Mucosa of stomach (tissue), 1 donor: ENCODE measurements around the gene CAGE1.
A peak's percentile ranks its signal among the peaks of the same experiment; 100 is the strongest.
"Not testable (repeated sequence)": the region's sequence is repeated elsewhere in the genome, so short reads cannot be mapped to it uniquely, and the experiment has no call there.

Source experiments
- H3K27me3 ChIP-seq: one replicate; pipeline ENCODE4 v1.7.0; 2013; ENCODE audit warnings: mild to moderate bottlenecking, low read length; ENCODE audit not compliant: control insufficient read depth, insufficient read depth
- H3K36me3 ChIP-seq: one replicate; pipeline ENCODE4 v1.7.0; 2013; ENCODE audit warnings: low read length; ENCODE audit not compliant: control insufficient read depth, insufficient read depth
- H3K4me1 ChIP-seq: one replicate; pipeline ENCODE4 v1.7.0; 2013; ENCODE audit warnings: mild to moderate bottlenecking, low read length; ENCODE audit not compliant: control insufficient read depth, insufficient read depth
- H3K4me3 ChIP-seq: one replicate; pipeline ENCODE4 v1.7.0; 2013; ENCODE audit warnings: low read length
- H3K9ac ChIP-seq: one replicate; pipeline ENCODE4 v1.7.0; 2013; ENCODE audit warnings: mild to moderate bottlenecking, low read length, moderate library complexity
- H3K9me3 ChIP-seq: one replicate; pipeline ENCODE4 v1.7.0; 2013; ENCODE audit warnings: mild to moderate bottlenecking, low read length, moderate library complexity; ENCODE audit not compliant: control insufficient read depth
- donor health status: Pancreatic carcinoma.

CAGE1 gene

DNA sequence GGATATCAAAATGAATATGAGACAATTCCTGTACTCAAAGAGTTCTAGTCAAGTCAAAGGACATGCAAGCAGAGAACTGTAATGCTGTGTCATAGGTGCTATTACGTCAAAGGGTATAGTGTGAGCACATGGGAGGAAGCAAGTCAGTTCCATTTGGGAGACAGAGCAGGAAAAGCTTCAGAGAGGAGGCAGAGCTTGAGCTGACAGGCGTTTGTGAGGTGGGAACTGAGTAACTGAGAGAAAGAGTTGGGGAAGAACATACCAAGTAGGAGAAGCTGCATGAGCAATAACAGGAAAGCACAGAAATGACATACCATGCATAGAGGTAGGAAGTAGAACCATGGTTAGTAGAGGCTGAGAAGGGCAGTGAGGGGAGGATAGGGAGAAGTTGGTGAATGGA is 61.3 kb downstream of the CAGE1 start:
- no peak overlapping the region for H3K9ac ChIP-seq
- H3K9me3 ChIP-seq: no peaks in the 10 kb centered on the region
- no peaks in the 10 kb centered on the region for H3K36me3 ChIP-seq
- H3K4me3 ChIP-seq: no peak overlapping the region
- H3K27me3 ChIP-seq: no peaks in the 10 kb centered on the region
- no peaks in the 10 kb centered on the region for H3K4me1 ChIP-seq

DNA sequence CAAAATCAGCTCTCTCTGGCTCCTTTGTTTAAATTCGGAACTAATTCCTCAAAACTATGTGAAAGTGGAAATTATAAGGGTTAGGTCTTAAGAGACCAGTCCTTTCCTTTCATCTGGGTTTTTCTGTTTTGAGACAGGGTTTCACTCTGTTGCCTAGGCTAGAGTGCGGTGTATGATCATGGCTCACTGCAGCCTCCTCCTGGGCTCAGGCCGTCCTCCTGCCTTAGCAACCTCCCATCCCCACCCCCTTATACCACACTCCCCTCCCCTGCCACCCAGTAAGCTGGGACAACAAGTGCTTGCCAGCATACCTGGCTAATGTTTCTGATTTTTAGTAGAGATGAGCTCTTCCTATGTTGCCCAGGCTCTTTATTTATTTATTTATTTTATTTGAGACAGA is 63.8 kb downstream of the CAGE1 start:
- no peaks in the 10 kb centered on the region for H3K27me3 ChIP-seq
- H3K9me3 ChIP-seq: no peaks in the 10 kb centered on the region
- H3K4me1 ChIP-seq: no peaks in the 10 kb centered on the region
- H3K9ac ChIP-seq: no peak overlapping the region
- no peaks in the 10 kb centered on the region for H3K36me3 ChIP-seq
- H3K4me3 ChIP-seq: no peak overlapping the region

DNA sequence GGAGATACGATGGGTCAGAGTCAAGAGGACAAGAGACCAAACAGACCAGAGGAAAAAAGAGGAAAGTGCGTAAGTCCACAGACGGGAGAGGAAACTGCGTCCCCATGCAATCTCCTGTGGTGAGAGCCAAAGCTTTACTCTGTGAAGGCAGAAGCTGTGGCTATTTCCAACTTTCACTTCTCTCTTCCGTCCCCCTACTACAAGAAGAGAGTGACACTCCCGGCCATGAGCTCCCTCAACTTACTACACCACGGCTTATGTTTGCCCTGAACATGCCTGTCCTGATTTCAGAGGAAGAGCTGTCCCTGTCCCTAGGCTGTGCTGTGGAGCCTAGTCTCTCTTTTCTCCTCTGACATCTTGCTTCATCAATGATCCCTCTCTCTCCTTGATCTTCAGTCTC is 65.0 kb downstream of the CAGE1 start:
- H3K36me3 ChIP-seq: no peaks in the 10 kb centered on the region
- no peak overlapping the region for H3K9ac ChIP-seq
- H3K27me3 ChIP-seq: no peaks in the 10 kb centered on the region
- no peaks in the 10 kb centered on the region for H3K4me1 ChIP-seq
- H3K4me3 ChIP-seq: no peak overlapping the region
- no peaks in the 10 kb centered on the region for H3K9me3 ChIP-seq

DNA sequence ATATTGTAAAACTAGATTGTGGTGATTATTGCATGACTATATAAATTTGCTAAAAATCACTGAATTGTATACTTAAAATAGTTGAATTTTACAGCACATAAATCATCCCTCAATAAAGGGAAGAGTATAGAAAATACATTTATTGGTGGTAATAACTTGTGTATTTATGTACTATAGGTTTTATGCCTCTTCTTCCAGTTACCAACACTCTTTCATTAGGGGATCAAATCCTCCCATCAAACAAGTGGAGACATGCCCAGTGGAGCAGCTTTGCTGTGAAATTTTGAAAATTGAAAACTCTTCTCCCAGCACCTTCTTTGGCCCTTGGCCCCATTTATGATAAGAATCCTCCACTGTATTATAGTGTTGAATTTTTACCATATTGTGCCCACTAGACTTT is 66.5 kb downstream of the CAGE1 start:
- H3K4me3 ChIP-seq: no peak overlapping the region
- no peaks in the 10 kb centered on the region for H3K9me3 ChIP-seq
- no peaks in the 10 kb centered on the region for H3K36me3 ChIP-seq
- H3K9ac ChIP-seq: no peak overlapping the region
- H3K27me3 ChIP-seq: no peaks in the 10 kb centered on the region
- H3K4me1 ChIP-seq: no peaks in the 10 kb centered on the region

DNA sequence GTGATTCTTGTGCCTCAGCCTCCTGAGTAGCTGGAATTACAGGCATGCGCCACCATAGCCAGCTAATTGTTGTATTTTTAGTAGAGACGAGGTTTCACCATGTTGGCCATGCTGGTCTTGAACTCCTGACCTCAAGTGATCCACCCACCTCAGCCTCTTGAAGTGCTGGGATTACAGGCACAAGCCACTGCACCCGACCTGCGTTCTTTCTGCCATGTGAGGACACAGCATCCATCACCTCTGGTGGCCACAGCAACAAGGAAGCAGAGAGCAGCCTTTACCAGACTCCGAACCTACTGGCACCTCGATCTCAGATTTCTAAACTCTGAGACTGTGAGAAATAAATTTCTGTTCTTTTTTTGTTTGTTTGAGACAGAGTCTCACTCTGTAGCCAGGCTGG is 67.7 kb downstream of the CAGE1 start:
- not testable (repeated sequence) for H3K36me3 ChIP-seq, H3K27me3 ChIP-seq, H3K9ac ChIP-seq, H3K9me3 ChIP-seq, H3K4me3 ChIP-seq, H3K4me1 ChIP-seq

DNA sequence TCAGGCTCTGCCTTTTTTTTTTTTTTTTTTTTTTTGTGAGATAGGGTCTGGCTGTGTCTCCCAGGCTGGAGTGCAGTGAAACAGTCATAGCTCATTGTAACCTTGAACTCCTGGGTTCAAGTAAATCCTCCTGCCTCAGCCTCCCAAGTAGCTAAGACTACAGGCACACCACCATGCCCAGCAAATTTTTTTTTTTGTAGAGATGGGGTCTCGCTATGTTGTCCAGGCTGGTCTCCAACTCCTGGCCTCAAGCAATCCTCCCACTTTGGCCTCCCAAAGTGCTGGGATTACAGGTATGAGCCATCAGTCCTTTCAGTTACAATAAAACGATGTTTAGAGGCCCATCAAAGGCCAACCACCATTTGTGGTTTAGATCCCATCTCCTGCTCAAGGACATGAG is 70.1 kb downstream of the CAGE1 start:
- not testable (repeated sequence) for H3K36me3 ChIP-seq, H3K4me1 ChIP-seq, H3K27me3 ChIP-seq, H3K9me3 ChIP-seq, H3K9ac ChIP-seq, H3K4me3 ChIP-seq

DNA sequence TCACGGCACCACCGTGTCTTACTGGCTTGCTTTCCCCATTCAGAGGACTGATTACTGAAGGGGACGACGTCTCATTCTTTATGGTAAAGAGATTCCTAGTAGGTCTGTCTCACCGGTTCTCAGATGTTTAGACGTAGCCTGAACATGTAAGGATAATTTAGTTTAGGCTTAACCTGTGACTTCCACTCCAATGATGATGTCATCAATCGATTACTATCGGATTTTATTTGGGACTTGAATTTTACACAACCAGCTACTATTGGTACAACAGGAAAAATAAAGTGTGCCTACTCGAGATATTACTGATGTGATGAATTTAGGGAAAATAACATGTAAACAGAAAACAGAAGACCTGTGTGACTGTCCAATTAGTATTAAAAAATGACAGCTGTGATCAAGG is 72.0 kb downstream of the CAGE1 start:
- Histone ChIP-seq H3K36me3 (no peaks in the 10 kb centered on the region), H3K9ac (no peak overlapping the region), H3K4me3 (no peak overlapping the region), H3K9me3 (no peaks in the 10 kb centered on the region), H3K27me3 (no peaks in the 10 kb centered on the region), H3K4me1 (no peaks in the 10 kb centered on the region)

DNA sequence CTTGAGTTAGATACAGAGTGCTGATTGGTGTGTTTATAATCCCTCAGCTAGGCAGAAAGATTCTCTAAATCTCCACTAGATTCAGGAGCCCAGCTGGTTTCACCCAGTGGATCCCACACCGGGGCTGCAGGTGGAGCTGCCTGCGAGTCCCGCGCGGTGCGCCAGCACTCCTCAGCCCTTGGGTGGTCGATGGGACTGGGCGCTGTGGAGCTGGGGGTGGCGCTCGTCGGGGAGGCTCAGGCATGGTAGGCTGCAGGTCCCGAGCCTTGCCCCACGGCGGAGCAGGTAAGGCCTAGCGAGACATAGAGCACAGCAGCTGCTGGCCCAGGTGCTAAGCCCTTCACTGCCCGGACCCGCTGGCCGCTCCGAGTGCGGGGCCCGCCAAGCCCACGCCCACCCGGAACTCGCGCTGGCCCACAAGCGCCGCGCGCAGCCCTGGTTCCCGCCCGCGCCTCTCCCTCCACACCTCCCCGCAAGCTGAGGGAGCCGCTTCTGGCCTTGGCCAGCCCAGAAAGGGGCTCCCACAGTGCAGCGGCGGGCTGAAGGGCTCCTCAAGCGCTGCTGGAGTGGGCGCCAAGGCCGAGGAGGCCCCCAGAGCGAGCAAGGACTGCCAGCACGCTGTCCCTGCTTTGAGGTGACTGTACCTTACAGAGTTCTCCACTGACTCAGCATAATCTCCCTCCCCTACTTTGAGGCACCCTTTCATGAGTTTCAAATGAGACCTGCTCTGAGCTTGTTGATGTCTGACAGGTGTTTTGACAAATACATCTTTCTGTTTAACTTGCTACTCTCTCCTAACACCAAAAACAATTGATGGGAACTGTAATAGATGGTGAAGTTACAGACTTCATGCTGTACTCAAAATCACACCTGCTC is 72.6 kb downstream of the CAGE1 start:
- Histone ChIP-seq H3K9me3 (no peaks in the 10 kb centered on the region), H3K4me3 (no peak overlapping the region), H3K27me3 (no peaks in the 10 kb centered on the region), H3K9ac (no peak overlapping the region), H3K4me1 (no peaks in the 10 kb centered on the region), H3K36me3 (no peaks in the 10 kb centered on the region)

DNA sequence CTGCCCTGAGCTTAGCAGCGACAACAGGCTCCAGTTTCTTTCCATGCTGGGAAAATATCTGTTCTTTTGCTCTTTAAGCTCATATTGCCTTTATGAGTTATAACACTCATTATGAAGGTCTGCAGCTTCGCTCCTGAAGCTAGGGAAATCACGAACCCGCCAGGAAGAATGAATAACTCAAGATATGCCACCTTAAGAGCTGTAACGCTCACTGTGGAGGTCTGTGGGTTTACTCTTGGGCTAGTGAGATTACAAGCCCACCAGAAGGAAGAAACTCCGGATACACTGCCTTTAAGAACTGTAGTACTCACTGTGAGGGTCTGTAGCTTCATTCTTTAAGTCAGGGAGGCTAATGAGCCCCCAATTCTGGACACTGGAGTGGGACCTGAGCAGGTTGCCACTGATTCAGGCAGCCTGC is 73.6 kb downstream of the CAGE1 start:
- no peak overlapping the region for H3K9ac ChIP-seq
- no peaks in the 10 kb centered on the region for H3K9me3 ChIP-seq
- H3K36me3 ChIP-seq: no peaks in the 10 kb centered on the region
- H3K27me3 ChIP-seq: no peaks in the 10 kb centered on the region
- H3K4me1 ChIP-seq: peaks cover 3% of the 10 kb centered on the region
- H3K4me3 ChIP-seq: no peak overlapping the region

DNA sequence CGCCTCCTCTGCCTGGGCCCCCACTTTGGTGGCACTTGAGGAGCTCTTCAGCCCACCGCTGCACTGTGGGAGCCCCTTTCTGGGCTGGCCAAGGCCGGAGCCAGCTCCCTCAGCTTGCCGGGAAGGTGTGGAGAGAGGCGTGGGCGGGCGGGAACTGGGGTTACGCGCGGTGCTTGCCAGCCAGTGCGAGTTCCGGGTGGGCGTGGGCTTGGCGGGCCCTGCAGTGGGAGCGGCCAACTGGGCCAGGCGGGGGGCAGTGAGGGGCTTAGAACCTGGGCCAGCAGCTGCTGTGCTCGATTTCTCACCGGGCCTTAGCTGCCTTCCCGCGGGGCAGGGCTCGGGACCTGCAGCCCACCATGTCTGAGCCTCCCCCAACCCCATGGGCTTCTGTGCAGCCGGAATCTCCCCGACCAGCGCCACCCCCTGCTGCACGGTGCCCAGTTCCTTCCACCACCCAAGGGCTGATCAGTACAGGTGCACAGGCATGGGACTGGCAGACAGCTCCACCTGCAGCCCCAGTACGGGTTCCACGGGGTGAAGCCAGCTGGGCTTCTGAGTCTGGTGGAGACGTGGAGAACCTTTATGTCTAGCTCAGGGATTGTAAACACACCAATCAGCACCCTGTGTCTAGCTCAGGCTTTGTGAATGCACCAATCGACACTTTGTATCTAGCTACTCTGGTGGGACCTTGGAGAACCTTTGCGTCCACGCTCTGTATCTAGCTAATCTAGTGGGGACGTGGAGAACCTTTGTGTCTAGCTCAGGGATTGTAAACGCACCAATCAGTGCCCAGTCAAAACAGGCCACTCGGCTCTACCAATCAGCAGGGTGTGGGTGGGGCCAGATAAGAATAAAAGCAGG is 74.2 kb downstream of the CAGE1 start:
- H3K9me3 ChIP-seq, H3K9ac ChIP-seq, H3K4me1 ChIP-seq, H3K27me3 ChIP-seq, H3K4me3 ChIP-seq, H3K36me3 ChIP-seq: not testable (repeated sequence)

DNA sequence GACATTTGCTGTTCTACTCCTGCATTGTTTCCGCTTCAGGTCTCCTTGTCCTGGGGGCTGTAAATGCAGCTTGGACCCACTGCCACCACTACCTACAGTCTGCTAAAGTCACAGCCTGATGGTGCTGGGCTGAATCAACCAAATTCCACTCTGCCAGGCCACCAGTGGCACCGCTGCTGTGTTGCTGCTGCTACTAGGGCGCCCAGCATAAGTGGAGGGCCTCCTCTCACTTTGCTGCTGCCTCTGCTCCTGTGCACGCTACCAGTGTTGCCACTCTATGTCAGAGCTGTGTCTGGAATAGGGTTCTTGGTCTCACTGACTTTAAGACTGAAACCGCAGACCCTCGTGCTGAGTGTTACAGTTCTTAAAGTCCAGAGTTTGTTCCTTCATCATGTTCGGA is 75.1 kb downstream of the CAGE1 start:
- no peaks in the 10 kb centered on the region for H3K36me3 ChIP-seq
- peaks cover 4% of the 10 kb centered on the region for H3K4me1 ChIP-seq
- no peak overlapping the region for H3K9ac ChIP-seq
- H3K9me3 ChIP-seq: no peaks in the 10 kb centered on the region
- no peaks in the 10 kb centered on the region for H3K27me3 ChIP-seq
- no peak overlapping the region for H3K4me3 ChIP-seq

DNA sequence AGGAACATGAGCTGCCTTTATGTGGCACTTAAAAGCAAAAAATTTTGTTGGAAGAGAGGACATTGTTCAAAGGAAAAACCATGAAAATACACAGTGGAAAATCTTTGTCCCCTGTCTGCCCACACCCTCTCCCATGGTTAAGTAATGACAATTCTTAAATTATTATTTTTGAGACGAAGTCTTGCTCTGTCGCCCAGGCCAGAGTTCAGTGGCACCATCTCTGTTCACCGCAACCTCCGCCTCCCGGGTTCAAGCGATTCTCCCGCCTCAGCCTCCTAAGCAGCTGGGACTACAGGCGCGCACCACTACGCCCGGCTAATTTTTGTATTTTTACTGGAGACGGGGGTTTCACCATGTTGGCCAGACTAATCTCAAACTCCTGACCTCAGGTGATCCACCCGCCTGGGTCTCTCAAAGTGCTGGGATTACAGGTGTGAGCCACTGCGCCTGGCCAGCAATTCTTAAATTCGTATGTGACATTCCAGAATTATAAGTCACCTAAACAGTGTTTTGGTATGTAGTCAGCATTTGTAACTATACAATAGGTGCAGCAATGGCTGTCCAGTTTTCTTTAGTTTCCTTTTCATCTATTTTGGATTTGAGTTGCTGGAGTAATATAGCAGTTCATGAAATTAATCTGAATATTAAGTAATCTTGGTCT is 75.9 kb downstream of the CAGE1 start:
- H3K9me3 ChIP-seq: no peaks in the 10 kb centered on the region
- H3K36me3 ChIP-seq: no peaks in the 10 kb centered on the region
- peak overlapping the region; percentile 29 for H3K9ac ChIP-seq
- H3K27me3 ChIP-seq: no peaks in the 10 kb centered on the region
- H3K4me3 ChIP-seq: peak overlapping the region; percentile 27
- H3K4me1 ChIP-seq: peaks cover 4% of the 10 kb centered on the region
